ENCODE results near the gene MSX2. TPM values are rescaled to one million over a fixed set of nuclear protein-coding genes. Genes with fewer than 3 reads are reported as not detected.

Gene MSX2
- total and polyA plus RNA-seq, 7 donors, result 0.90 to 3.6 (median 1.6) TPM

GRCh38 chr5:174699131-174699530, 25.3 kb upstream of the MSX2 start:
- Histone ChIP-seq H3K9me3 (no peaks in the 10 kb centered on the region), H3K27ac (no peak overlapping the region), H3K36me3 (ENCODE audit: insufficient read depth in 1 of 2, low read depth in 1 of 2) (no peaks in the 10 kb centered on the region), H3K4me3 (no peak overlapping the region), H3K27me3 (ENCODE audit: insufficient read depth in 3 of 3, low read length in 2 of 3) (peaks cover 1 to 10% (median 2%) of the 10 kb centered on the region in 3 donors), H3K4me1 (no peaks in the 10 kb centered on the region)
- DNase-seq (no peak), ATAC-seq (no peak)
- no peak for TF ChIP-seq CTCF (IDR thresholded peaks at IDR 0.05)
- intact Hi-C loops (cut with DNase I), result no loop called here
- 73 to 85% (median 84%) methylated on average over 3 of the region's 3 CpGs for WGBS, 3 donors

GRCh38 chr5:174706997-174707572, 17.3 kb upstream of the MSX2 start:
- ATAC-seq (no peak), DNase-seq (no peak)
- H3K27me3 ChIP-seq (ENCODE audit: insufficient read depth in 3 of 3, low read length in 2 of 3), result peaks cover 0 to 39% (median 3%) of the 10 kb centered on the region in 3 donors
- 40 to 52% (median 45%) methylated on average over 9 of the region's 9 CpGs for WGBS, 3 donors
- TF ChIP-seq CTCF (IDR thresholded peaks at IDR 0.05), result no peak
- no peaks in the 10 kb centered on the region for H3K4me1 ChIP-seq
- no peak overlapping the region for H3K27ac ChIP-seq
- H3K4me3 ChIP-seq, result no peak overlapping the region
- intact Hi-C loops (cut with DNase I), result no loop called here
- no peaks in the 10 kb centered on the region for H3K36me3 ChIP-seq (ENCODE audit: insufficient read depth in 1 of 2, low read depth in 1 of 2)
- H3K9me3 ChIP-seq, result no peaks in the 10 kb centered on the region

GRCh38 chr5:174707671-174708070, 16.7 kb upstream of the MSX2 start:
- WGBS, 3 donors, result 85 to 90% (median 88%) methylated on average over 11 of the region's 11 CpGs
- Histone ChIP-seq H3K4me3 (no peak overlapping the region), H3K4me1 (no peaks in the 10 kb centered on the region), H3K9me3 (no peaks in the 10 kb centered on the region), H3K27me3 (ENCODE audit: insufficient read depth in 3 of 3, low read length in 2 of 3) (peaks cover 0 to 43% (median 3%) of the 10 kb centered on the region in 3 donors), H3K27ac (no peak overlapping the region), H3K36me3 (ENCODE audit: insufficient read depth in 1 of 2, low read depth in 1 of 2) (no peaks in the 10 kb centered on the region)
- DNase-seq (no peak), ATAC-seq (no peak)
- intact Hi-C loops (cut with DNase I), result no loop called here
- TF ChIP-seq CTCF (IDR thresholded peaks at IDR 0.05), result no peak

GRCh38 chr5:174708476-174709207, 15.7 kb upstream of the MSX2 start:
- Histone ChIP-seq H3K36me3 (ENCODE audit: insufficient read depth in 1 of 2, low read depth in 1 of 2) (no peaks in the 10 kb centered on the region), H3K27ac (no peak overlapping the region), H3K4me3 (no peak overlapping the region), H3K4me1 (no peaks in the 10 kb centered on the region), H3K9me3 (no peaks in the 10 kb centered on the region), H3K27me3 (ENCODE audit: insufficient read depth in 3 of 3, low read length in 2 of 3) (peaks cover 0 to 46% (median 8%) of the 10 kb centered on the region in 3 donors)
- ATAC-seq, result no peak
- no peak for DNase-seq
- TF ChIP-seq CTCF (IDR thresholded peaks at IDR 0.05), result no peak
- WGBS, 3 donors, result 29 to 32% (median 31%) methylated on average over 20 of the region's 20 CpGs
- intact Hi-C loops (cut with DNase I), result no loop called here
